DOHH2 (cell line): ENCODE data around the gene ADAR.
A peak's percentile ranks its signal among the peaks of the same experiment; 100 is the strongest.

Experiments used
- H3F3A ChIP-seq: fragments of 200-600 bp; sonication (generic), shearing (Covaris generic); 2 replicates; pipeline ENCODE4 v1.6.0; 2016; ENCODE audit warnings: antibody characterized with exemption, mild to moderate bottlenecking; ENCODE audit not compliant: control insufficient read depth, insufficient read depth
- H3K27ac ChIP-seq: fragments of 200-600 bp; sonication (generic); 2 replicates; pipeline ENCODE4 v1.5.1; 2014; ENCODE audit warnings: low read depth, mild to moderate bottlenecking, low read length, moderate library complexity
- H3K27me3 ChIP-seq: fragments of 200-600 bp; sonication (generic); 2 replicates; pipeline ENCODE4 v1.6.1; 2014; ENCODE audit warnings: mild to moderate bottlenecking, low read length, mixed read lengths; ENCODE audit not compliant: control insufficient read depth
- H3K36me3 ChIP-seq: fragments of 200-600 bp; sonication (generic); 2 replicates; pipeline ENCODE4 v1.6.1; 2014; ENCODE audit warnings: mild to moderate bottlenecking, low read length, moderate library complexity, mixed read lengths; ENCODE audit not compliant: control insufficient read depth
- H3K4me1 ChIP-seq: fragments of 200-600 bp; sonication (generic); 2 replicates; pipeline ENCODE4 v1.6.1; 2014; ENCODE audit warnings: mild to moderate bottlenecking, low read length, mixed read lengths; ENCODE audit not compliant: control insufficient read depth
- H3K4me2 ChIP-seq: fragments of 200-600 bp; sonication (generic); 2 replicates; pipeline ENCODE4 v1.6.0; 2014; ENCODE audit warnings: mild to moderate bottlenecking, low read length, moderate library complexity
- H3K4me3 ChIP-seq: fragments of 200-600 bp; sonication (generic); 2 replicates; pipeline ENCODE4 v1.5.1; 2014; ENCODE audit warnings: mild to moderate bottlenecking, low read length, mixed read lengths
- H3K79me2 ChIP-seq: fragments of 200-600 bp; sonication (generic); 2 replicates; pipeline ENCODE4 v1.6.1; 2014; ENCODE audit warnings: mild to moderate bottlenecking, low read length, mixed read lengths; ENCODE audit not compliant: control insufficient read depth
- H3K9me2 ChIP-seq: fragments of 200-600 bp; sonication (generic); replicated peaks from 2 replicates; pipeline ENCODE4 v1.6.1; 2014; ENCODE audit warnings: mild to moderate bottlenecking, low read length, mixed read lengths; ENCODE audit not compliant: control insufficient read depth
- H3K9me3 ChIP-seq: fragments of 200-600 bp; sonication (generic); 2 replicates; pipeline ENCODE4 v1.6.1; 2014; ENCODE audit warnings: antibody characterized with exemption, low read length, mixed read lengths; ENCODE audit not compliant: control insufficient read depth, insufficient read depth
- H4K20me1 ChIP-seq: fragments of 200-600 bp; sonication (generic); 2 replicates; pipeline ENCODE4 v1.6.0; 2014; ENCODE audit warnings: low read depth, mild to moderate bottlenecking, antibody characterized with exemption, low read length, moderate library complexity; ENCODE audit not compliant: control insufficient read depth, insufficient read depth
- EZH2phosphoT487 ChIP-seq: fragments of 200-600 bp; sonication (generic); IDR thresholded peaks from 2 replicates; pipeline ENCODE4 v1.6.1; 2017; ENCODE audit warnings: borderline replicate concordance, mild to moderate bottlenecking, antibody characterized with exemption, low read length, moderate library complexity, mixed read lengths
- TF ChIP-seq, protein P1 (sequence below): fragments of 200-600 bp; sonication (generic); IDR thresholded peaks from one replicate; pipeline ENCODE4 v1.5.1; 2014; ENCODE audit warnings: antibody characterized with exemption, mild to moderate bottlenecking, low read depth, low read length; ENCODE audit not compliant: poor library complexity, severe bottlenecking

ADAR gene

GRCh38 chr1:154533952-154534844, 73.8 kb downstream of the ADAR start:
- Histone ChIP-seq H3F3A (no peaks in the 10 kb centered on the region), H3K27me3 (0 out of 2 replicates have a peak, but pooled peaks cover 3% of the 10 kb centered on the region), H3K4me3 (no peak overlapping the region), H3K4me1 (no peaks in the 10 kb centered on the region), H3K36me3 (no peaks in the 10 kb centered on the region), H3K27ac (no peak overlapping the region), H4K20me1 (no peaks in the 10 kb centered on the region), H3K9me2 (no peaks in the 10 kb centered on the region), H3K79me2 (no peaks in the 10 kb centered on the region), H3K4me2 (no peak overlapping the region), H3K9me3 (no peaks in the 10 kb centered on the region)
- no peak for TF ChIP-seq EZH2phosphoT487
- TF ChIP-seq, protein P1, sequence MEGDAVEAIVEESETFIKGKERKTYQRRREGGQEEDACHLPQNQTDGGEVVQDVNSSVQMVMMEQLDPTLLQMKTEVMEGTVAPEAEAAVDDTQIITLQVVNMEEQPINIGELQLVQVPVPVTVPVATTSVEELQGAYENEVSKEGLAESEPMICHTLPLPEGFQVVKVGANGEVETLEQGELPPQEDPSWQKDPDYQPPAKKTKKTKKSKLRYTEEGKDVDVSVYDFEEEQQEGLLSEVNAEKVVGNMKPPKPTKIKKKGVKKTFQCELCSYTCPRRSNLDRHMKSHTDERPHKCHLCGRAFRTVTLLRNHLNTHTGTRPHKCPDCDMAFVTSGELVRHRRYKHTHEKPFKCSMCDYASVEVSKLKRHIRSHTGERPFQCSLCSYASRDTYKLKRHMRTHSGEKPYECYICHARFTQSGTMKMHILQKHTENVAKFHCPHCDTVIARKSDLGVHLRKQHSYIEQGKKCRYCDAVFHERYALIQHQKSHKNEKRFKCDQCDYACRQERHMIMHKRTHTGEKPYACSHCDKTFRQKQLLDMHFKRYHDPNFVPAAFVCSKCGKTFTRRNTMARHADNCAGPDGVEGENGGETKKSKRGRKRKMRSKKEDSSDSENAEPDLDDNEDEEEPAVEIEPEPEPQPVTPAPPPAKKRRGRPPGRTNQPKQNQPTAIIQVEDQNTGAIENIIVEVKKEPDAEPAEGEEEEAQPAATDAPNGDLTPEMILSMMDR = peak; percentile 53
